GM12864 (cell line): Measurements from ENCODE around the gene ATL1.

Experiments
- DNase-seq: peaks from one replicate; pipeline ENCODE4 v3.0.0-alpha.2; 2011; ENCODE audit warnings: low read depth
- H3K4me3 ChIP-seq: 2 replicates; pipeline ENCODE4 v1.5.1; 2011; ENCODE audit warnings: mild to moderate bottlenecking, low read depth, low read length, control low read depth
- TF ChIP-seq, protein P1 (sequence below): IDR thresholded peaks from 2 replicates; pipeline ENCODE4 v1.5.1; 2011; ENCODE audit warnings: low read depth, mild to moderate bottlenecking, moderate library complexity, low read length, control low read depth, inconsistent platforms; ENCODE audit errors: missing control alignments

The ATL1 gene

DNA sequence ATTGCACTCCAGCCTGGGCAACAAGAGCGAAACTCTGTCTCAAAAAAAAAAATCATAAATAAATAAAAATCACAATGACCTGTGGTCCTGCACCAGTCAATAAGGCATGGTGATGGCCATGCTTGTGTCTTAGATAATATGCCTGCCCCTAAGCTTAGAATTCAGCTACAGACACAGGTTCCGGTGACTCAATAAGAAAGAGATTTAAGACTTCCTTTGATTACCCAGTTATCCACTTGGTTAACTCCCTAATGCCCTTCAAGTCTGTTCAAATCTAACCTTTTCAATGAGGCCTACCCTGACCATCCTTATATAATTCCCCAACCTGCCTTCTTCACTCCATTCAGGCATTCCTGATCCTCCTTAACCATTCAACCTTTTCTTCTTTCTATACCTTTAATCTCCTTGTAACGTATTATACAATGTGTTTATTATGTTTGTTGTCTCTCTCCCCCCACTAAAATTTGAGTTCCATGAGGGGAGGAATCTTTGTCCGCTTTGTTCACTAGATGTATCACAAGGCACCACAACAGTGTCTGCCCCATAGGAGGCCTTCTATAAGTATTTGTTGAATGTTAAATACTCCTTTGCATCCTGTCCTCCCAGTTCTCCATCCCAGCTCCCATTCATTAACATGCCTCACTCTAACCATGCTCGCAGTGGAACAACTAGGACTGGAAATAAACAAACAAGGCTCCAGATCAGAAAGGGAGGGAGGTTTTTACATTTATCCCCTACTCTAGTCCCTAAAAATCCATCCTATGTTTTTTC is 36.5 kb upstream of the ATL1 start:
- TF ChIP-seq, protein P1, sequence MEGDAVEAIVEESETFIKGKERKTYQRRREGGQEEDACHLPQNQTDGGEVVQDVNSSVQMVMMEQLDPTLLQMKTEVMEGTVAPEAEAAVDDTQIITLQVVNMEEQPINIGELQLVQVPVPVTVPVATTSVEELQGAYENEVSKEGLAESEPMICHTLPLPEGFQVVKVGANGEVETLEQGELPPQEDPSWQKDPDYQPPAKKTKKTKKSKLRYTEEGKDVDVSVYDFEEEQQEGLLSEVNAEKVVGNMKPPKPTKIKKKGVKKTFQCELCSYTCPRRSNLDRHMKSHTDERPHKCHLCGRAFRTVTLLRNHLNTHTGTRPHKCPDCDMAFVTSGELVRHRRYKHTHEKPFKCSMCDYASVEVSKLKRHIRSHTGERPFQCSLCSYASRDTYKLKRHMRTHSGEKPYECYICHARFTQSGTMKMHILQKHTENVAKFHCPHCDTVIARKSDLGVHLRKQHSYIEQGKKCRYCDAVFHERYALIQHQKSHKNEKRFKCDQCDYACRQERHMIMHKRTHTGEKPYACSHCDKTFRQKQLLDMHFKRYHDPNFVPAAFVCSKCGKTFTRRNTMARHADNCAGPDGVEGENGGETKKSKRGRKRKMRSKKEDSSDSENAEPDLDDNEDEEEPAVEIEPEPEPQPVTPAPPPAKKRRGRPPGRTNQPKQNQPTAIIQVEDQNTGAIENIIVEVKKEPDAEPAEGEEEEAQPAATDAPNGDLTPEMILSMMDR = no peak
- no peak for DNase-seq
- H3K4me3 ChIP-seq = no peak overlapping the region

DNA sequence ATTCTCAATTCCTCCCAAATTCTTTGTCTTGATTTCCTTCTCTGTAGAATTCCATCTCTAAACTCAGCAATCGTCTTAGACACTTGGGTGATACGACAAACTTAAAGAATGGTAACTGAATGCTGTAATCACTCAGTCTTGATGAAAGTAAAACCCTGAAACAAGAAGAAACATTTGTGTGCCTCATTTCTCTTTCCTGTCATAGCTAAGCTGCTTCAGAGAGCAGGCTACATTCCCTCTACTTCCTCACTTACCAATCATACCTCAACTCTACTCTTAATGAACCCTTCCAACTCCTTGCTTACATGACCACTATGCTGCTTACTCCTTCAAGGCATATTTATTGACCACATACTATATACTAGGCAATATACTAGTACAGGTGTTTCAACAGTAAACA is 35.9 kb upstream of the ATL1 start:
- DNase-seq = no peak
- TF ChIP-seq, protein P1 = no peak
- H3K4me3 ChIP-seq = no peak overlapping the region

DNA sequence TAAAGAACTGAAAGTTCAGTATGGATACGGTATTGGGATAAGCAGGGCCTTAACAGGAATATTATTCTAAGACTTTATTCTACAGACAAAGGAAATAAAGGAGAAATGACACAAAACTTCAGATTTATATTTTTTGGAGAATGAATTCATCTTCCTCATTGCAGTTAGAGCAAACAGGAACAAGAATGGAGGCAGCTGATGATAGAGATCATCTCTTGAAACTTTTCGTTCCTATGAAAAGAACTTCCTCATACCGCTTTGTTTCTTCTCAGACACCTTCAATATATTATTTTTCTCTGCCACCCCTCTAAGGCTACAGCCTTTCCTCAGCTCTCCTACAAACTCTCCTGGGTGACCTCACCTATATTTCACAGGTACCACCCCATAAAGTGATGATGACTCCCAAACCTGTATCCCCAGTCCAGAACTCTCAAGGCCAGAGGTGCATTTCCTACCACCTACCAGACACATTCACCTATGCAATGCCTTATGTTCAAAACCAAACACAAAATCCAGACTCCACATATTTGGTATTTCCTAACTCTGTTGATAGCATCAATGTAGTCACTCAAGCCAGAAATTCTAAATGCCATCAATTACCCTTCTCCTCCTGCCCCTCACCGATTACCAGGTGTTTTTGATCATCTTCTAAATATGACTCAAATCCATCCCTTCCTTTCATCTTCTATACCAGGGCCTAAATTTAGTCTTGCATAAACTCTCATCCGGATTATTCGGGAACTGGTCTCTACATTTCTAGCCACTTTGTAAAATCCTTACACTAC is 35.0 kb upstream of the ATL1 start:
- no peak overlapping the region for H3K4me3 ChIP-seq
- DNase-seq = no peak
- TF ChIP-seq, protein P1 = no peak

DNA sequence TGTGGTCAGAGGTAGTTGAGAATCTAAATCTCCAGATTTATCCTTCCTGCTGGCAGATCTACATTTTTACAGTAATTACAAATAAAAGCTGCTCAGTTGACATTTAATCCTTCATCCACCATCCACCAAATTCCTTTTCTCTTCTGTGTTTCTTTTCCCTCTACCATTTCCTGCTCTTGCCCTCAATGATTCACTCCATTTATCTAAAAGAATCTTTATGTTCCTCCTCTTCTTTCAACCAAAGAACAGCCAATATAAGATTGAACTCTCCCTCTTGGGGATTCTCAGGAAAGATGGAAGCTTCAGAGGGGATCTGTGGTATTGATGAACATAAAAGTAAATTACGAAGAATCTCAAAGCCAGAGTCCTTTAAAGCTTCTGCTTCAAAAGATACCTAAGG is 31.9 kb upstream of the ATL1 start:
- H3K4me3 ChIP-seq = no peak overlapping the region
- TF ChIP-seq, protein P1 = no peak

DNA sequence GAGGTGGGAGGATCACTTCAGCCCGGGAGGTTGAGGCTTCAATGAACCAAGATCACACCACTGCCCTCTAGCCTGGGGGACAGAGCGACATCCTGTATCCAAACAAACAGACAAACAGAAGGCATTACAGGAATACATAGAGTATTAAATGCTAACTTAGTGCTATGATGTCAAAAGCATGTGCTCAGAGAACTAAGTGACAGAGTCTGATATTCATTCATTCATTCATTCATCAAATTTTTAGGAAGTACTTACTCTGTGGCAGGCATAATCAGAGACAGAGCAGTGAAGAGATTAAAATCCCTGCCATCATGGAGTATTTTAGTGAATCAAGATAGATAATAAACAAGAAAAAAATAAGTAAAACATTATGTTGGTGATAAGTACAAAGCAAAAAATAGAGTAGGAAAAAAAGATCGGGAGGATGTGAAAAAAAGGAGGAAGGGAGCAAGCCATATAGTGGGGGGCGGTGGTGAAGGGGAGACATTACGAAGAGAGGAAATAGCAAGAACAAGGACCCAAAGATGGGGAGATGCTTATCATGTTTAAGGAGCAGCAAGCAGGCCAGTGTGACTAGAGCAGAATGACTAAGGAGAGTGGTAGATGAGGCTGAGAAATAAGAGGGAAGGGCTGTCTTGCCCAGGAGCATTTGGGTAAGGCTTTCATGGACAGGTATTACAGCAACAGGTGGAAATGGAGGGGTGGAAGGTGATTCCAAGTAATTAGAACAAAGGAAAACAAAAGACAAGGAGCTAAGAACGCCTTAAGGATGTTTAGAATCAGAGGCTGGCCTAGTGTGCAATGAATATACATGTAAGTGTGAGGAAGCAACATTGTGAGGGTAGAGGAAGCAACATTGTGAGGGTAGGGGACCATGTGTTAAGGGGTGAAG is 30.4 kb upstream of the ATL1 start:
- no peak for DNase-seq
- no peak overlapping the region for H3K4me3 ChIP-seq
- TF ChIP-seq, protein P1 = no peak

More for the DNA sequence above, 31.9 kb upstream of the ATL1 start:
- no peak for DNase-seq

DNA sequence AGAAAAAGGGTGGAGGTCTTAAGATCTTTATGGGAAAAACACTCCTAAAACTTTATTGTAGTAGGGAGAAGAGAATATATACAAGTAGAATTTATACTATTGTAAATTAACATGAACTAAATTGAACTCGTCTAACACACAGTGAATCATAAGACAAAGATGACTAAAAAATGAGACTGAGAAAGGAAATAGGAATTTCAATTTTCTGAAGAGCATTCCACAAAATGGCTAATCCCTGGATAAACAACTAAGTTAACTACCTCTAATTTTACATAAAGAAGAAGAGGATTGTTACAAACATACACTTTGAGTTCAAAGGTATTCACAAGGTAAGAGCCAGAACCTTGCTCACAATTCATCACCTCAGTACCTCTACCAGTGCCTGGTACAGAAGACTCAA is 29.6 kb upstream of the ATL1 start:
- no peak for DNase-seq
- TF ChIP-seq, protein P1 = no peak

More for the DNA sequence above, 29.6 kb upstream of the ATL1 start:
- no peak overlapping the region for H3K4me3 ChIP-seq
